ENCODE results near the gene DPPA2.

DPPA2 gene

GRCh38 chr3:109325109-109325508 lies 8.8 kb upstream of the DPPA2 start:
- no peak for DNase-seq

- no peak for DNase-seq
Observed at GRCh38 chr3:109313061-109313460, 3.3 kb downstream of the DPPA2 start.

- DNase-seq: no peak
Observed at GRCh38 chr3:109297496-109297895, 18.8 kb downstream of the DPPA2 start.

GRCh38 chr3:109284071-109284470 lies 32.2 kb downstream of the DPPA2 start:
- DNase-seq: no peak

DNA sequence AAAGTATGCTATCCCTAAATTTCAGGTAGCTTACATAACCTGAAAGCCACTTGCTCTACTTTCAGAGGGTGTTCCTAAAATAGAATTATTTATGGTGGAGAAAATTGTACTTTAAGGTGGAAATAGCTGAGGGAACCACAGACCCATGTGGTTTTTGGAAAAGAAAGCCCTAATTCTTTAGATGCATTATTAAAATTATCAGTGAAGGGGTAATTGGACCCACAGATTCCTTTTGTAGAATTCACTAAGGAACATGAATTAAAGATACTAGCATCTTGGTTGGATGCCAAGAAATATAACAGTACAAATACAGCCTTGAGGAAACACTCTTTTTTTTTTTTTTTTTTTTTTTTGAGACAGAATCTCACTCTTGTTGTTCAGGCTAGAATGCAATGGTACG lies 37.8 kb downstream of the DPPA2 start:
- DNase-seq: no peak

- no peak for DNase-seq
Observed at GRCh38 chr3:109278141-109278540, 38.2 kb downstream of the DPPA2 start.

DNA sequence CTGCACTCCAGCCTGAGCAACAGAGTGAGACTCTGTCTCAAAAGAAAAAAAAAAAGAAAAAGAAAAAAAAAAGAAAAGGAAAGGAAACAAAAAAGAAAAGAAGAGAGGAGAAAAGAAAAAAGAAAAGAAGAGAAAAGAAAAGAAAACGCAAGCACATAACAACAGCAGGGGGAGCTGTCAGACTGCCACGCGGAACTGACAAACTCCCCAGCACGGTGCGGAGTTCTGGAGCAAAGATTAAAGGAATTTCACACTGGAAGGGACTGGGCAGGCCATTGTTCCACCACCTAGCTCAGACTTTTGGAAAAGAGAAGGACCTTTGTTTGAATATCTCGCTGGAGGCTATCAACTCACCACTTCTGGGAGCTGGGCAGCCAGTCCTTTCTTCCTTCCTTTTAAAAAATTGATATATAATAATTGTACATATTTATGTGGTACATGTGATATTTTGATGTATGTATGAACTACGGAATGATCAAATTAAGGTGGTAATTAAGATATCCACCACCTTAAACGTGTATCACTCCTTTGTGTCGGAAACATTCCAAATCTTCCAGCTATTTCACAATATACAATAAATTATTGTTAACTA lies 40.5 kb downstream of the DPPA2 start:
- no peak for DNase-seq

GRCh38 chr3:109270779-109271178 lies 45.5 kb downstream of the DPPA2 start:
- no peak for DNase-seq

DNA sequence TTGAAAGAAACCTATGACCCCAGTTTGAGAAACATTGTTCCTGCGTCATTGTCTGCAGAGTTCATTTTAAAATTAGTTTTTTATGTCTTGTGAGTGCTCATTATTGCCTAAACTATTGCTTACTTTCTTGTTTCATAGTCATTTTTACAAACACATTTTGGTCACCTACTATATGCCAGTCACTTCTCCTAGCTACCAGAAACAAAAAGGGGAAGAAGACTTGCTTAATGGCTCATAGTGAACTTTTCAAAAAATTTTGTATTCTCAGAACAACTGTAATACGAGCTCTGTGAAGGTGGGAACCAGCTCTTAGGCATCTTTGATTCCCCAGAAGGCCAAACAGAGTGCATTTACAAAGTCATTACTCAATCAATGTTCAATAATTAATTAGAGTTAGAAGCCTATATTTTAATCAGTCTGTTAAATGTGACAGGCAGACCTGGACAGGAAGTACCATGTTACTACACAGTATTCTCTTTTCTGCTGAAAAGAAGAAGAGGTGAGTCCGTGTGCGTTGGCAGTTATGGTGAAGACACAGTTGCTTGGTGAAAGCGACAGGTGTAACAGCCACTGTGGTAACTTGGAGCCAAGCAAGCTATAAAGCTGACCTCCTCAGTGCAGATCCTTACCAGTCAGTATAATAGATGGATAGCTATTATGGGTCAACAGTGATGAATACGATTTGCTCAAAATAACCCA lies 46.6 kb downstream of the DPPA2 start:
- DNase-seq: no peak

- no peak for DNase-seq
Observed at GRCh38 chr3:109268181-109268580, 48.1 kb downstream of the DPPA2 start.

DNA sequence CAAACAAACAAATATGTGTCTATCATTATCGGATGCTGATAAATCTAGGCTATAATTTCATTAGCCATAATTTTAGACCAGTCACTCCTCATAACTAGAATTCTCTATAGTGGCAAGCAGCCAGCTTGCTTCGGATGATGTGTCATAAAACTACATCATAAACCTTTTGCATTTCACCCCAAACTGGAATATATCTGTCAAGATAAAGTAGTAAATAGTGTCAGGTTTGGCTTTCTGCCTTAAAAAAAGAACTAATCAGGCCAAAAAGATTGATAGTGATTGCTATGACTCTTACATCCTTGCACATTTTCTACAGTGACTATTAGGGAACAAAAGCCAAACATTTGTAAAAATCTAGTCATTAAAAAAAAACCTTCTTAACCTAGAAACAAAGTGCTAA lies 51.0 kb downstream of the DPPA2 start:
- DNase-seq: no peak

GRCh38 chr3:109257269-109257668 lies 59.0 kb downstream of the DPPA2 start:
- no peak for DNase-seq

GRCh38 chr3:109254770-109255169 lies 61.5 kb downstream of the DPPA2 start:
- DNase-seq: no peak

GRCh38 chr3:109252641-109253040 lies 63.7 kb downstream of the DPPA2 start:
- no peak for DNase-seq
